ENCODE results near the gene CEP112. TPM values are rescaled to one million over a fixed set of nuclear protein-coding genes. Genes with fewer than 3 reads are reported as not detected.

Gene CEP112
- total and polyA plus RNA-seq, 9 of the 15 experiments (the other 6 are each of a cell fraction or from before 2014, with no cell fraction given), result 0.84 TPM; not detected in 8

DNA sequence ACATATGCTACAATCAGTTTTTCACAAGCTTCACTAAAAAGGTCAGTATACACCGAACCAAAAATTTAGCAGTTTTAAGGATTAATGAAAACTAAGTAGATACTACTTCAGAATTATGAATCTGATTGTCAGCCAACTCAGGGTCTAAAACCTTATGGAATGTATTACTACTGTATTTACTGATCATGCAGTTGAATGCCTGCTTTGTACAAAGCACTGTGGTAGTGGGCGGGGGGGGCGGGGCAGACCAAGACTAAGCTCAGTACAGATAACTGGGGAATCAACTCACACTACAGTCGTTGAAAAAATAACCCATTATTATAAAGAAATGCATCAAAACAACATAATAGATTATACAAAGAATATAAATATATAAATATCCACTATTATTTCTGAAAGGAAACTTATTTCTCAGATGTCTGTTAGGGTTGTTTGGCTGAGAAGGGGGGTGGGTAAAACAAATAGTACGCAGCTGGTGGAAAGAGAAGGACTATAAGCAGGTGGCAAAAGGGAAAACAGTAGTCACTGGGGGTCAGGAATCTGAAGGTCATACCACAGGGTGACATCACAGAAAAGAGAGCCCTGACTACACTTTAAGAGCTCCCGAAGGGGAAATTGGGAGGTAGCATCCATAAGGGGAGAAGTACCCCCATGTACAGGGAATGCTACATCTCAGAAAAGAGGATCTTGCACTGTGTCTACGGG, 521.1 kb downstream of the CEP112 start:
- CTCF ChIA-PET (ENCODE audit: low intra/inter-chr PET ratio), result no interaction called here
- 2% methylated on average over 7 of the region's 7 CpGs for WGBS (ENCODE audit: insufficient coverage, low coverage, missing lambda C conversion rate)

DNA sequence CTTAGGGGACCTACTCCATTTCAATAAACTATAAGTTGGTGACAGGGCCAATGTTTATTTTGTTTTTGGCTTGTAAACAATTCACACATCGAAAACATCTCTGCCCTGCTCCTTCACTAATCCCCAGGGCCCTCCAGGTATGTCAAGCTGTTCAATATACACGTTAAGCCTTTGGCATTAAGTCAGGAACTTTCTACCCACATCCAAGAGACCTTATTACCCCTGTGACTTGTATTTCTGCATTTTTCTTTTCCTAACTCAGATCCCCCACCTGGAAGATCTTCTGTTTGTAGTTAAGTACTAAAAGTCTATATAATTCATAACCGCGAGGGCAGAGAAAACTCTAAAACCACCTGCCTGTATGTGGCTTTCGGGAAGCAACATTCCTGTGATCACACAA, 523.7 kb downstream of the CEP112 start:
- no TSS peak for BruUV-seq (replicated peaks)
- Histone ChIP-seq H2AFZ (ENCODE audit: low read depth, low read length) (no peak overlapping the region), H3K36me3 (ENCODE audit: control insufficient read depth, insufficient read depth, low read length) (no peaks in the 10 kb centered on the region), H3K9me1 (ENCODE audit: control insufficient read depth, insufficient read depth, low read length) (no peaks in the 10 kb centered on the region), H3K4me3 (no peak overlapping the region), H3K27ac (ENCODE audit: extremely low read depth, low read depth, low read length) (no peak overlapping the region), H3K79me2 (ENCODE audit: control insufficient read depth, insufficient read depth, low read length) (no peaks in the 10 kb centered on the region), H3K4me2 (ENCODE audit: insufficient read depth, low read length) (no peak overlapping the region), H3K27me3 (ENCODE audit: control insufficient read depth in 2 of 2, insufficient read depth in 2 of 2, low read length in 2 of 2) (no peaks in the 10 kb centered on the region; a peak in 1 of 5 replicates), H3K9ac (ENCODE audit: insufficient read depth in 1 of 2, low read depth in 2 of 2, low read length in 2 of 2) (no peak overlapping the region), H4K20me1 (replicated peaks; ENCODE audit: control insufficient read depth, insufficient read depth, low read length) (no peaks in the 10 kb centered on the region), H3K9me3 (replicated peaks; ENCODE audit: control insufficient read depth, insufficient read depth, low read depth, low read length) (no peaks in the 10 kb centered on the region), H3K4me1 (replicated peaks in 1 of 2; ENCODE audit: control insufficient read depth in 2 of 2, insufficient read depth in 2 of 2, low read length in 2 of 2) (no peaks in the 10 kb centered on the region)
- ChIA-PET CTCF (ENCODE audit: low intra/inter-chr PET ratio) (no interaction called here), POLR2A (no interaction called here)
- 0% methylated on average over 5 of the region's 5 CpGs for WGBS (ENCODE audit: insufficient coverage, low coverage, missing lambda C conversion rate)
- FAIRE-seq (no peak), DNase-seq (ENCODE audit: extremely low read depth in 1 of 4, low spot score in 3 of 4) (no peak), ATAC-seq (no peak)
- in situ Hi-C loops (cut with MboI) (no loop called here), intact Hi-C loops (cut with micrococcal nuclease) (no loop called here)
- TF ChIP-seq, protein P1, sequence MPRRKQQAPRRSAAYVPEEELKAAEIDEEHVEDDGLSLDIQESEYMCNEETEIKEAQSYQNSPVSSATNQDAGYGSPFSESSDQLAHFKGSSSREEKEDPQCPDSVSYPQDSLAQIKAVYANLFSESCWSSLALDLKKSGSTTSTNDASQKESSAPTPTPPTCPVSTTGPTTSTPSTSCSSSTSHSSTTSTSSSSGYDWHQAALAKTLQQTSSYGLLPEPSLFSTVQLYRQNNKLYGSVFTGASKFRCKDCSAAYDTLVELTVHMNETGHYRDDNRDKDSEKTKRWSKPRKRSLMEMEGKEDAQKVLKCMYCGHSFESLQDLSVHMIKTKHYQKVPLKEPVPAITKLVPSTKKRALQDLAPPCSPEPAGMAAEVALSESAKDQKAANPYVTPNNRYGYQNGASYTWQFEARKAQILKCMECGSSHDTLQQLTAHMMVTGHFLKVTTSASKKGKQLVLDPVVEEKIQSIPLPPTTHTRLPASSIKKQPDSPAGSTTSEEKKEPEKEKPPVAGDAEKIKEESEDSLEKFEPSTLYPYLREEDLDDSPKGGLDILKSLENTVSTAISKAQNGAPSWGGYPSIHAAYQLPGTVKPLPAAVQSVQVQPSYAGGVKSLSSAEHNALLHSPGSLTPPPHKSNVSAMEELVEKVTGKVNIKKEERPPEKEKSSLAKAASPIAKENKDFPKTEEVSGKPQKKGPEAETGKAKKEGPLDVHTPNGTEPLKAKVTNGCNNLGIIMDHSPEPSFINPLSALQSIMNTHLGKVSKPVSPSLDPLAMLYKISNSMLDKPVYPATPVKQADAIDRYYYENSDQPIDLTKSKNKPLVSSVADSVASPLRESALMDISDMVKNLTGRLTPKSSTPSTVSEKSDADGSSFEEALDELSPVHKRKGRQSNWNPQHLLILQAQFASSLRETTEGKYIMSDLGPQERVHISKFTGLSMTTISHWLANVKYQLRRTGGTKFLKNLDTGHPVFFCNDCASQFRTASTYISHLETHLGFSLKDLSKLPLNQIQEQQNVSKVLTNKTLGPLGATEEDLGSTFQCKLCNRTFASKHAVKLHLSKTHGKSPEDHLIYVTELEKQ (CRISPR knock-in tag; IDR thresholded peaks at IDR 0.05), result no peak

More for the DNA sequence above, 521.1 kb downstream of the CEP112 start:
- DNase-seq (ENCODE audit: extremely low read depth in 1 of 4, low spot score in 3 of 4) (no peak), FAIRE-seq (no peak), ATAC-seq (no peak)
- Histone ChIP-seq H3K9me1 (ENCODE audit: control insufficient read depth, insufficient read depth, low read length) (no peaks in the 10 kb centered on the region), H2AFZ (ENCODE audit: low read depth, low read length) (no peak overlapping the region), H3K27ac (ENCODE audit: extremely low read depth, low read depth, low read length) (no peak overlapping the region), H3K9me3 (replicated peaks; ENCODE audit: control insufficient read depth, insufficient read depth, low read depth, low read length) (no peaks in the 10 kb centered on the region), H4K20me1 (replicated peaks; ENCODE audit: control insufficient read depth, insufficient read depth, low read length) (no peaks in the 10 kb centered on the region), H3K36me3 (ENCODE audit: control insufficient read depth, insufficient read depth, low read length) (no peaks in the 10 kb centered on the region), H3K4me1 (replicated peaks in 1 of 2; ENCODE audit: control insufficient read depth in 2 of 2, insufficient read depth in 2 of 2, low read length in 2 of 2) (no peaks in the 10 kb centered on the region), H3K4me2 (ENCODE audit: insufficient read depth, low read length) (no peak overlapping the region), H3K4me3 (no peak overlapping the region), H3K27me3 (ENCODE audit: control insufficient read depth in 2 of 2, insufficient read depth in 2 of 2, low read length in 2 of 2) (no peaks in the 10 kb centered on the region; a peak in 1 of 5 replicates), H3K79me2 (ENCODE audit: control insufficient read depth, insufficient read depth, low read length) (no peaks in the 10 kb centered on the region), H3K9ac (ENCODE audit: insufficient read depth in 1 of 2, low read depth in 2 of 2, low read length in 2 of 2) (no peak overlapping the region)
- POLR2A ChIA-PET, result no interaction called here
- in situ Hi-C loops (cut with MboI) (no loop called here), intact Hi-C loops (cut with micrococcal nuclease) (no loop called here)
- TF ChIP-seq MTF1 (CRISPR knock-in tag; IDR thresholded peaks at IDR 0.05; ENCODE audit: borderline replicate concordance) (no peak), PRMT5 (CRISPR knock-in tag; IDR thresholded peaks at IDR 0.05) (no peak), MEF2D (tag; conservative IDR thresholded peaks at IDR 0.05; ENCODE audit: low read depth) (no peak), LCOR (CRISPR knock-in tag; IDR thresholded peaks at IDR 0.05) (no peak), ZNF253 (CRISPR knock-in tag; conservative IDR thresholded peaks at IDR 0.05) (no peak), SAFB2 (IDR thresholded peaks at IDR 0.05; ENCODE audit: borderline replicate concordance, low read depth, low read length, severe bottlenecking) (no peak), FOXJ3 (CRISPR knock-in tag; IDR thresholded peaks at IDR 0.05) (no peak), ZNF583 (CRISPR knock-in tag; IDR thresholded peaks at IDR 0.05) (no peak), ZBTB8A (IDR thresholded peaks at IDR 0.05; ENCODE audit: partially characterized antibody) (no peak), PHF8 (IDR thresholded peaks at IDR 0.05; ENCODE audit: borderline replicate concordance, low read length) (no peak), SRSF1 (IDR thresholded peaks at IDR 0.05; ENCODE audit: low read depth, low read length) (no peak), FOXP1 (CRISPR knock-in tag; IDR thresholded peaks at IDR 0.05) (no peak), ZNF12 (CRISPR knock-in tag; IDR thresholded peaks at IDR 0.05) (no peak), ARID2 (IDR thresholded peaks at IDR 0.05) (no peak)
- BruUV-seq (replicated peaks), result no TSS peak
